PC-9 (cell line): Measurements from ENCODE around the gene KLK3. TPM values are rescaled to one million over a fixed set of nuclear protein-coding genes. Genes with fewer than 3 reads are reported as not detected.

Experiments used
- BruUV-seq: library from RNA; stranded (reverse); fragments of 400-500 nt; replicated peaks from 2 replicates; lab custom pipeline; 2021; lab: Mats Ljungman, UMichigan
- CTCF ChIA-PET: fragments of 300-600 bp; sonication (Branson Sonifier 250); formaldehyde crosslinking; loops from one replicate; lab custom pipeline; 2022; ENCODE audit warnings: antibody characterized with exemption; lab: Charles Lee
- POLR2A ChIA-PET: fragments of 300-600 bp; sonication (Branson Sonifier 250); formaldehyde crosslinking; loops from one replicate; lab custom pipeline; 2022; ENCODE audit warnings: antibody characterized with exemption; ENCODE audit not compliant: unreplicated experiment; lab: Charles Lee
- DNase-seq, 2 experiments: peaks; one replicate each; pipeline versions ENCODE4 v3.0.0 to v3.0.0-alpha.2; 2015 to 2022; ENCODE audit warnings: mixed read lengths in 1 of 2
- H2AFZ ChIP-seq: fragments of 200-600 bp; sonication (generic); 2 replicates; pipeline ENCODE4 v1.8.1; 2017; ENCODE audit warnings: antibody characterized with exemption
- H3F3A ChIP-seq: fragments of 200-600 bp; sonication (generic); 2 replicates; pipeline ENCODE4 v1.8.1; 2017; ENCODE audit warnings: antibody characterized with exemption, mild to moderate bottlenecking, low read depth; ENCODE audit not compliant: insufficient read depth
- H3K27ac ChIP-seq: fragments of 200-600 bp; sonication (generic); 2 replicates; pipeline ENCODE4 v1.6.1; 2016; ENCODE audit warnings: mixed run types
- H3K27me3 ChIP-seq: fragments of 200-600 bp; sonication (generic); 2 replicates; pipeline ENCODE4 v1.6.1; 2016; ENCODE audit warnings: low read depth, mixed run types; ENCODE audit not compliant: insufficient read depth
- H3K36me3 ChIP-seq: fragments of 200-600 bp; sonication (generic); 2 replicates; pipeline ENCODE4 v1.6.1; 2016; ENCODE audit warnings: low read depth, mixed run types
- H3K4me1 ChIP-seq: fragments of 200-600 bp; sonication (generic); replicated peaks from 2 replicates; pipeline ENCODE4 v1.6.1; 2016; ENCODE audit warnings: mixed run types; ENCODE audit not compliant: insufficient read depth
- H3K4me2 ChIP-seq: fragments of 200-600 bp; sonication (generic); 2 replicates; pipeline ENCODE4 v1.6.1; 2017; ENCODE audit warnings: mixed run types
- H3K4me3 ChIP-seq: fragments of 200-600 bp; sonication (generic); 2 replicates; pipeline ENCODE4 v1.6.1; 2016; ENCODE audit warnings: mixed run types
- H3K79me2 ChIP-seq: fragments of 200-600 bp; sonication (generic); 2 replicates; pipeline ENCODE4 v1.6.1; 2017; ENCODE audit warnings: low read depth, mixed run types
- H3K9me2 ChIP-seq: fragments of 200-600 bp; sonication (generic); 2 replicates; pipeline ENCODE4 v1.8.1; 2017; ENCODE audit warnings: mild to moderate bottlenecking; ENCODE audit not compliant: insufficient read depth
- H3K9me3 ChIP-seq: fragments of 200-600 bp; sonication (generic); 2 replicates; pipeline ENCODE4 v1.8.1; 2016; ENCODE audit warnings: low read depth; ENCODE audit not compliant: insufficient read depth
- H4K20me1 ChIP-seq: fragments of 200-600 bp; sonication (generic); 2 replicates; pipeline ENCODE4 v1.8.1; 2017; ENCODE audit not compliant: insufficient read depth
- CTCF ChIP-seq: fragments of 200-600 bp; sonication (generic); conservative IDR thresholded peaks from 2 replicates; pipeline ENCODE4 v1.6.1; 2017; ENCODE audit warnings: mixed run types, antibody characterized with exemption, mild to moderate bottlenecking, moderate library complexity
- EZH2 ChIP-seq: fragments of 200-600 bp; sonication (generic); IDR thresholded peaks from 2 replicates; pipeline ENCODE4 v1.8.0; 2017; ENCODE audit warnings: antibody characterized with exemption, low read depth
- intact Hi-C: fragments of 100-400 bp; cut with micrococcal nuclease; formaldehyde crosslinking; loops from one replicate; pipeline ENCODE4 v1.10.0; 2022; ENCODE audit not compliant: unreplicated experiment
- total RNA-seq: library from RNA; stranded (reverse); gene quantifications from 2 replicates; pipeline ENCODE4 v1.2.3, GENCODE V29; 2021

Gene KLK3
- total RNA-seq, 1 experiment from 2014 or later = not detected

- Histone ChIP-seq H3F3A (no peaks in the 10 kb centered on the region), H3K36me3 (no peaks in the 10 kb centered on the region), H2AFZ (no peak overlapping the region), H3K79me2 (no peaks in the 10 kb centered on the region), H3K27ac (no peak overlapping the region), H3K9me2 (no peaks in the 10 kb centered on the region), H3K4me2 (no peak overlapping the region), H3K9me3 (no peaks in the 10 kb centered on the region; the same call in 1 of the 2 replicates), H4K20me1 (no peaks in the 10 kb centered on the region), H3K4me1 (no peaks in the 10 kb centered on the region), H3K4me3 (no peak overlapping the region), H3K27me3 (peaks cover 93% of the 10 kb centered on the region)
- no TSS peak for BruUV-seq
- ChIA-PET CTCF (no interaction called here), POLR2A (no interaction called here)
- no peak for DNase-seq
- intact Hi-C loops = no loop called here
- TF ChIP-seq CTCF (no peak), EZH2 (no peak)
Observed at GRCh38 chr19:50861496-50862286, 7.0 kb downstream of the KLK3 start.

GRCh38 chr19:50869479-50869878 is 14.8 kb downstream of the KLK3 start:
- CTCF ChIA-PET = no interaction called here
- Histone ChIP-seq H3K4me2 (no peak overlapping the region), H3K27ac (no peak overlapping the region), H3K9me3 (no peaks in the 10 kb centered on the region), H2AFZ (peak overlapping the region; percentile 80), H3K27me3 (peaks cover 95% of the 10 kb centered on the region), H3K4me1 (no peaks in the 10 kb centered on the region), H3K4me3 (no peak overlapping the region), H3K36me3 (no peaks in the 10 kb centered on the region), H3K79me2 (no peaks in the 10 kb centered on the region), H3K9me2 (no peaks in the 10 kb centered on the region), H3F3A (no peaks in the 10 kb centered on the region), H4K20me1 (no peaks in the 10 kb centered on the region)
- no peak for DNase-seq
- intact Hi-C loops = no loop called here
- BruUV-seq = no TSS peak
- POLR2A ChIA-PET = no interaction called here
- no peak for TF ChIP-seq EZH2
- TF ChIP-seq CTCF = no peak

- BruUV-seq = no TSS peak
- Histone ChIP-seq H4K20me1 (no peaks in the 10 kb centered on the region), H3K9me2 (no peaks in the 10 kb centered on the region), H3K27ac (no peak overlapping the region), H3K79me2 (no peaks in the 10 kb centered on the region), H3K27me3 (peaks cover 98% of the 10 kb centered on the region), H3K9me3 (no peaks in the 10 kb centered on the region), H3K4me3 (peak overlapping the region; percentile 47), H3K36me3 (no peaks in the 10 kb centered on the region), H3F3A (no peaks in the 10 kb centered on the region), H2AFZ (peak overlapping the region; percentile 80), H3K4me2 (peak overlapping the region; percentile 65), H3K4me1 (no peaks in the 10 kb centered on the region)
- CTCF ChIA-PET = no interaction called here
- intact Hi-C loops = no loop called here
- TF ChIP-seq CTCF = peak; percentile 73
- no peak for TF ChIP-seq EZH2
- POLR2A ChIA-PET = no interaction called here
- peak in 1 of 2 experiments; percentile 41 for DNase-seq
Observed at GRCh38 chr19:50870417-50871089, 15.8 kb downstream of the KLK3 start.
